Measurements from ENCODE around the gene CAMK1D.

Gene CAMK1D

GRCh38 chr10:12691596-12691995, 342.2 kb downstream of the CAMK1D start:
- Histone ChIP-seq H3K4me1 (ENCODE audit: low read depth, poor library complexity, severe bottlenecking) (no peaks in the 10 kb centered on the region), H3K4me2 (no peak overlapping the region), H3K79me2 (ENCODE audit: insufficient read depth, low read depth) (no peaks in the 10 kb centered on the region), H3K27ac (no peak overlapping the region), H2AFZ (ENCODE audit: low read depth) (no peak overlapping the region), H3K4me3 (IDR thresholded peaks at IDR 0.05; ENCODE audit: insufficient read depth, low read depth, low read length) (no peak overlapping the region), H3K36me3 (ENCODE audit: insufficient read depth) (no peaks in the 10 kb centered on the region), H4K20me1 (ENCODE audit: insufficient read depth) (no peaks in the 10 kb centered on the region), H3K27me3 (ENCODE audit: insufficient read depth, low read depth) (no peaks in the 10 kb centered on the region), H3K9ac (no peak overlapping the region)
- no peak for TF ChIP-seq CTCF (conservative IDR thresholded peaks at IDR 0.05; ENCODE audit: low read depth, low read length)

GRCh38 chr10:12697764-12698163, 348.4 kb downstream of the CAMK1D start:
- H3K27ac ChIP-seq, result no peak overlapping the region
- TF ChIP-seq CTCF (conservative IDR thresholded peaks at IDR 0.05; ENCODE audit: low read depth, low read length), result no peak

DNA sequence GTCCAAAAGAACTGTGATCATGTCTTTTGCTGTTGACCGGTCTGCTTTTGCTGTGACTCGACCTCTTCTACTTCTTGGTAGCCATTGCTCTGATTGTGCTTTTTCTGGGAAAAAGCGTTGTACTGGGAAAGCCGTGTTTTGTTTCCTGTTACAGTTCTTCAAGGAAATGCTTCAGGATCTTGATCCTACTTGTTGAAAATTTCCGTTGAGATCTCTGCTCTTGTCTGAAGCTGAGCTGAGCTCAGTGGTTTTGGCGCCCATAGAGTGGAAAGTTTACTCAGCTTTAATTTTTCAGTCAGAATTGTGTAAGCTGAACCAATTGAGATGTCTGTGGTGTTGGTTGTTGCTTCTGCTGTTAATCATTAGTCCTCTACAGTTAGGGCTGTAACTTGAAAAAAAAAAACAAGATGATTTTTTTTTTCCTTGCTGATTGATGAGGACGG, 349.9 kb downstream of the CAMK1D start:
- Histone ChIP-seq H3K27ac (no peak overlapping the region), H3K27me3 (ENCODE audit: insufficient read depth, low read depth) (no peaks in the 10 kb centered on the region), H4K20me1 (ENCODE audit: insufficient read depth) (no peaks in the 10 kb centered on the region), H3K79me2 (ENCODE audit: insufficient read depth, low read depth) (no peaks in the 10 kb centered on the region), H3K36me3 (ENCODE audit: insufficient read depth) (no peaks in the 10 kb centered on the region), H3K4me2 (no peak overlapping the region), H3K4me1 (ENCODE audit: low read depth, poor library complexity, severe bottlenecking) (no peaks in the 10 kb centered on the region), H2AFZ (ENCODE audit: low read depth) (no peak overlapping the region), H3K9ac (no peak overlapping the region), H3K4me3 (IDR thresholded peaks at IDR 0.05; ENCODE audit: insufficient read depth, low read depth, low read length) (no peak overlapping the region)
- TF ChIP-seq CTCF (conservative IDR thresholded peaks at IDR 0.05; ENCODE audit: low read depth, low read length), result no peak

More at GRCh38 chr10:12697764-12698163, 348.4 kb downstream of the CAMK1D start:
- Histone ChIP-seq H3K9ac (no peak overlapping the region), H3K27me3 (ENCODE audit: insufficient read depth, low read depth) (no peaks in the 10 kb centered on the region), H3K4me2 (no peak overlapping the region), H4K20me1 (ENCODE audit: insufficient read depth) (no peaks in the 10 kb centered on the region), H3K36me3 (ENCODE audit: insufficient read depth) (no peaks in the 10 kb centered on the region), H3K4me1 (ENCODE audit: low read depth, poor library complexity, severe bottlenecking) (no peaks in the 10 kb centered on the region), H3K79me2 (ENCODE audit: insufficient read depth, low read depth) (no peaks in the 10 kb centered on the region), H2AFZ (ENCODE audit: low read depth) (no peak overlapping the region), H3K4me3 (IDR thresholded peaks at IDR 0.05; ENCODE audit: insufficient read depth, low read depth, low read length) (no peak overlapping the region)

DNA sequence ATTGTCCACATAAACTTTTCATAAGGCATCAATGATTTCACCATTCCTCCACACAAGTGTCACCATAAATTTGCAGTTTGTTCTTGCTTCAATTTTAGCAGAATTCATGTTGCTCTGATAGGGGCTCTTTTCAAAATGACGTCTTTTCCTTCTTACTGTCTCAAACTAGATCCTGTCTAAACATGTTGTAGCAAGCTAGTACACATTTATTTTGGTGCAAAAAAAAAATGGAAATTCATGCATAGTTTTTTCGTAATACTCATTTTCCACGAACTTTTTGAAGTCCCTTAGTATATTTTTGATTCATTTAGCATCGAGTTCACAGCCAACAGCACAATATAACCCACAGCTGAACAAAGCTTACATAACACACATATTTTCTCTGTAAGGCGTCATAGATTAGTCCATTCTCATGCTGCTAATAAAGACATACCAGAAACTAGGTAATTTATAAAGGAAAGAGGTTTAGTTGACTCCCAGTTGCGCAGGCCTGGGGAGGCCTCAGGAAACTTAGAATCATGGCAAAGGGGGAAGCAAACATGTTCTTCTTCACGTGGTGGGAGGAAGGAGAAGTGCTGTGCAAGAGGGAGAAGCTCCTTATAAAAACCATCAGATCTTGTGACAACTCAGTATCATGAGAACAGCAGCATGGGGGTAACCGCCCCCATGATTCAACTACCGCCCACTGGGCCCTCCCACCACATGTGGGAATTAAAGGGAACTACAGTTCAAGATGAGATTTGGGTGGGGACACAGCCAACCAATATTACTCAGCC, 350.6 kb downstream of the CAMK1D start:
- no peak overlapping the region for H3K9ac ChIP-seq
- H4K20me1 ChIP-seq (ENCODE audit: insufficient read depth), result no peaks in the 10 kb centered on the region
- H3K4me3 ChIP-seq (IDR thresholded peaks at IDR 0.05; ENCODE audit: insufficient read depth, low read depth, low read length), result no peak overlapping the region
- no peaks in the 10 kb centered on the region for H3K36me3 ChIP-seq (ENCODE audit: insufficient read depth)
- H3K4me2 ChIP-seq, result no peak overlapping the region
- H3K79me2 ChIP-seq (ENCODE audit: insufficient read depth, low read depth), result no peaks in the 10 kb centered on the region
- no peak for TF ChIP-seq CTCF (conservative IDR thresholded peaks at IDR 0.05; ENCODE audit: low read depth, low read length)
- no peaks in the 10 kb centered on the region for H3K4me1 ChIP-seq (ENCODE audit: low read depth, poor library complexity, severe bottlenecking)
- no peaks in the 10 kb centered on the region for H3K27me3 ChIP-seq (ENCODE audit: insufficient read depth, low read depth)
- H3K27ac ChIP-seq, result no peak overlapping the region
- no peak overlapping the region for H2AFZ ChIP-seq (ENCODE audit: low read depth)
